DND-41 (cell line): ENCODE data around the gene KIRREL3.

ENCODE experiments used
- ATAC-seq: fragments of 200-7000 bp; cut with Tn5 transposase; 3 replicates; pipeline ENCODE4 v1.9.1; 2021; ENCODE audit warnings: low read depth; ENCODE audit not compliant: insufficient read depth
- DNase-seq: peaks from one replicate; pipeline ENCODE4 v3.0.0-alpha.2; 2020
- H2AFZ ChIP-seq: 2 replicates; pipeline ENCODE4 v1.6.0; 2012; ENCODE audit warnings: low read depth, low read length
- H3K27ac ChIP-seq: 2 replicates; pipeline ENCODE4 v1.5.1; 2012; ENCODE audit warnings: low read length, inconsistent platforms
- H3K27me3 ChIP-seq: fragments of 200-600 bp; sonication (generic); 2 replicates; pipeline ENCODE4 v1.6.0; 2012; ENCODE audit warnings: low read length, mild to moderate bottlenecking, inconsistent platforms; ENCODE audit not compliant: insufficient read depth, poor library complexity
- H3K36me3 ChIP-seq: 2 replicates; pipeline ENCODE4 v1.5.1; 2012; ENCODE audit warnings: low read length, inconsistent platforms; ENCODE audit not compliant: insufficient read depth
- H3K4me1 ChIP-seq: 2 replicates; pipeline ENCODE4 v1.5.1; 2012; ENCODE audit warnings: mild to moderate bottlenecking, low read length; ENCODE audit not compliant: insufficient read depth
- H3K4me2 ChIP-seq: 2 replicates; pipeline ENCODE4 v1.6.0; 2012; ENCODE audit warnings: mild to moderate bottlenecking, moderate library complexity, low read length, inconsistent platforms; ENCODE audit not compliant: insufficient read depth
- H3K4me3 ChIP-seq, 2 experiments: fragments of 200-600 bp in 1 of 2; shearing (Covaris generic) in 1 of 2; 2 replicates each; pipeline ENCODE4 v1.5.1; 2012 to 2016; ENCODE audit warnings: inconsistent platforms in 2 of 2, low read length in 2 of 2, mild to moderate bottlenecking in 2 of 2, low read depth in 1 of 2, moderate library complexity in 1 of 2
- H3K79me2 ChIP-seq: 2 replicates; pipeline ENCODE4 v1.6.0; 2012; ENCODE audit warnings: low read length, inconsistent platforms; ENCODE audit not compliant: insufficient read depth
- H3K9ac ChIP-seq: 2 replicates; pipeline ENCODE4 v1.6.0; 2012; ENCODE audit warnings: low read depth, mild to moderate bottlenecking, inconsistent platforms, low read length, moderate library complexity
- H3K9me3 ChIP-seq: 2 replicates; pipeline ENCODE4 v1.5.1; 2012; ENCODE audit warnings: low read length, moderate library complexity, mild to moderate bottlenecking, inconsistent platforms; ENCODE audit not compliant: insufficient read depth, severe bottlenecking
- H4K20me1 ChIP-seq: 2 replicates; pipeline ENCODE4 v1.6.0; 2012; ENCODE audit warnings: low read length; ENCODE audit not compliant: insufficient read depth
- CTCF ChIP-seq: IDR thresholded peaks from 2 replicates; pipeline ENCODE4 v1.5.1; 2012; ENCODE audit warnings: borderline replicate concordance, low read length, moderate library complexity, mild to moderate bottlenecking; ENCODE audit not compliant: poor library complexity, severe bottlenecking; ENCODE audit errors: extremely low read depth
- EZH2 ChIP-seq: IDR thresholded peaks from 3 replicates; pipeline ENCODE4 v1.6.1; 2012; ENCODE audit warnings: borderline replicate concordance, low read depth, mild to moderate bottlenecking, moderate library complexity, low read length, inconsistent platforms; ENCODE audit not compliant: severe bottlenecking

KIRREL3 gene

GRCh38 chr11:126534141-126534805, 466.3 kb downstream of the KIRREL3 start:
- no peaks in the 10 kb centered on the region for H3K9me3 ChIP-seq
- no peak overlapping the region for H2AFZ ChIP-seq
- ATAC-seq, result no peak
- no peaks in the 10 kb centered on the region for H4K20me1 ChIP-seq
- H3K9ac ChIP-seq, result no peak overlapping the region
- no peaks in the 10 kb centered on the region for H3K36me3 ChIP-seq
- TF ChIP-seq EZH2 (no peak), CTCF (no peak)
- no peak overlapping the region for H3K4me3 ChIP-seq
- no peaks in the 10 kb centered on the region for H3K27me3 ChIP-seq
- H3K79me2 ChIP-seq, result no peaks in the 10 kb centered on the region
- no peak for DNase-seq
- no peak overlapping the region for H3K27ac ChIP-seq
- no peak overlapping the region for H3K4me2 ChIP-seq
- H3K4me1 ChIP-seq, result no peaks in the 10 kb centered on the region

GRCh38 chr11:126533560-126533959, 467.0 kb downstream of the KIRREL3 start:
- Histone ChIP-seq H4K20me1 (no peaks in the 10 kb centered on the region), H3K27me3 (no peaks in the 10 kb centered on the region), H2AFZ (no peak overlapping the region), H3K27ac (no peak overlapping the region), H3K4me3 (no peak overlapping the region), H3K9ac (no peak overlapping the region), H3K36me3 (no peaks in the 10 kb centered on the region), H3K4me1 (no peaks in the 10 kb centered on the region), H3K79me2 (no peaks in the 10 kb centered on the region), H3K4me2 (no peak overlapping the region), H3K9me3 (no peaks in the 10 kb centered on the region)
- DNase-seq (no peak), ATAC-seq (no peak)
- no peak for TF ChIP-seq EZH2
- no peak for TF ChIP-seq CTCF

- no peak overlapping the region for H2AFZ ChIP-seq
- H3K27me3 ChIP-seq, result peaks cover 6% of the 10 kb centered on the region
- no peaks in the 10 kb centered on the region for H3K36me3 ChIP-seq
- no peaks in the 10 kb centered on the region for H4K20me1 ChIP-seq
- H3K4me3 ChIP-seq, result no peak overlapping the region
- no peaks in the 10 kb centered on the region for H3K79me2 ChIP-seq
- TF ChIP-seq EZH2, result no peak
- H3K27ac ChIP-seq, result no peak overlapping the region
- no peak for ATAC-seq
- H3K9ac ChIP-seq, result no peak overlapping the region
- H3K4me2 ChIP-seq, result no peak overlapping the region
- no peaks in the 10 kb centered on the region for H3K4me1 ChIP-seq
- no peaks in the 10 kb centered on the region for H3K9me3 ChIP-seq
- DNase-seq, result no peak
Measured at GRCh38 chr11:126530416-126530815, 470.2 kb downstream of the KIRREL3 start.

GRCh38 chr11:126529037-126529436, 471.5 kb downstream of the KIRREL3 start:
- peaks cover 6% of the 10 kb centered on the region for H3K27me3 ChIP-seq
- H3K4me2 ChIP-seq, result no peak overlapping the region
- no peaks in the 10 kb centered on the region for H3K36me3 ChIP-seq
- H3K9me3 ChIP-seq, result no peaks in the 10 kb centered on the region
- no peaks in the 10 kb centered on the region for H4K20me1 ChIP-seq
- no peak overlapping the region for H3K4me3 ChIP-seq
- no peak overlapping the region for H3K9ac ChIP-seq
- no peak overlapping the region for H2AFZ ChIP-seq
- no peak overlapping the region for H3K27ac ChIP-seq
- TF ChIP-seq CTCF (no peak), EZH2 (no peak)
- H3K79me2 ChIP-seq, result no peaks in the 10 kb centered on the region
- DNase-seq (no peak), ATAC-seq (no peak)
- no peaks in the 10 kb centered on the region for H3K4me1 ChIP-seq
